ENCODE data around the gene NELFCD.
"Not testable (repeated sequence)": the region's sequence is repeated elsewhere in the genome, so short reads cannot be mapped to it uniquely, and the experiment has no call there.

The NELFCD gene

DNA sequence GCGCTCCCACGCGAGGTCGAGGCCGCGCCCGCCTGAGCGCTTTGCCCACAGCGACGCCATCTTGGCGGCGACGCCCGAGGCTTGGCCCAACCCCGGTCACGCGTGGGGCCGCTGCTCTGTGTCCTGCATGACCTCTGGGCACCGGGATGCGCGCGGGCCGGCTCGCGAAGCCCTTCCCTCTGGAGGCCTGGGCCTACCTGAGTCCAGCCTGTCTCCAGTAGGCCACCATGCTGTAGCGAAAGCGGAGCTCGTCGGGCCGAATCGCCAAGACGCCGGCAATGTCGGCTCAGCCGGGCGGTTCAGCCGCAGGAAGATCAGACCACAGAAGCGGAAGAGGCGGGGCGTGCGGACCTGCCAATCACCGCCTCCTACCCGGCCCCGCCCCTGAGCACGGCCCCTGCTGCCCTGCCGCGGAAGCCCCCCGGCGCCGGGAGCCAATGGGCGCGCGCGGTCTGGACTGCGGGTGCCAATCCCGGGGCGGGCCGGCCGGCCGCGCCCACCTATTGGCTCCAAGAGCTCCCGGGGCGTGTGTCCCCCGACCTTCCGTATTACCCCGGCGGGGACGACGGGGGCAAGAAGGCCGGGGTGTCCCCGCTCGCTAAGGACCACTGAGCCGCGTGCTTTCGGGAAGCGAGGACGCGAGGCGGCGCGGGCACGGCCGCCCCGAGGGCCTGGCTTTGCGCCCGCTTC is 51.1 kb downstream of the NELFCD start, which contains the start of gene ATP5F1E:
Gene ATP5F1E, minus strand, starts transcription at position 313 of the 690 bp plus-strand sequence. Its CDS starts 84 bp downstream, at position 229.
- Histone ChIP-seq H3K36me3 (ENCODE audit: control insufficient read depth in 5 of 5, insufficient read depth in 5 of 5, low read length in 5 of 5) (peaks cover 41 to 61% (median 47%) of the 10 kb centered on the region in 5 donors), H3K9ac (ENCODE audit: low read length in 5 of 5) (peak within 1 kb of the TSS; percentile 75 to 94 (median 90)), H3K27me3 (ENCODE audit: control insufficient read depth in 5 of 5, insufficient read depth in 4 of 5, low read length in 5 of 5) (no peaks in the 10 kb centered on the region), H3K9me3 (ENCODE audit: control insufficient read depth in 5 of 5, low read length in 5 of 5) (no peaks in the 10 kb centered on the region), H3K4me3 (ENCODE audit: low read depth in 1 of 5, low read length in 5 of 5) (peak within 1 kb of the TSS; percentile 68 to 92 (median 82)), H3K27ac (ENCODE audit: low read depth, low read length) (peak within 1 kb of the TSS; percentile 88), H3K4me1 (ENCODE audit: control insufficient read depth in 5 of 5, insufficient read depth in 5 of 5, low read length in 5 of 5) (peaks cover 4 to 52% (median 46%) of the 10 kb centered on the region in 5 donors)

DNA sequence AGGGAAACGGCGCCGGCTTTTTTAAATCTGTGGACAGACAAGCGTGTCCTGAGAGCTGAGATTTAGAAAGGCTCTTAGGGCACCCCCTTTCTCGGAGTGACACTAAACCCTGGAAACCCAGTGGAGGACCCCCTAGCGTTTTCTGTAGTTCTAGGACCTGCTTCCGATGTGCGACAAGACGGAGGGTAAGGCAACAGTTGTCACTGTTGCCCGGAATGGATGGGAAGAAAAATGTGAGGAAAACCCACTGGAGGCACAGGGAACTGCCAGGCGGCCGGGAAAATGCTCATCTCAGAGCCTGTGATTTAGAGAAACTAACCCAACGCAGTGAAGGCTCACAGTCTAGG is 51.6 kb downstream of the NELFCD start:
- Histone ChIP-seq H3K36me3 (ENCODE audit: control insufficient read depth in 5 of 5, insufficient read depth in 5 of 5, low read length in 5 of 5) (peaks cover 42 to 61% (median 49%) of the 10 kb centered on the region in 5 donors), H3K27ac (ENCODE audit: low read depth, low read length) (peak overlapping the region; percentile 88), H3K4me1 (ENCODE audit: control insufficient read depth in 5 of 5, insufficient read depth in 5 of 5, low read length in 5 of 5) (peaks cover 3 to 47% (median 43%) of the 10 kb centered on the region in 5 donors), H3K9me3 (ENCODE audit: control insufficient read depth in 5 of 5, low read length in 5 of 5) (no peaks in the 10 kb centered on the region), H3K27me3 (ENCODE audit: control insufficient read depth in 5 of 5, insufficient read depth in 4 of 5, low read length in 5 of 5) (no peaks in the 10 kb centered on the region), H3K4me3 (ENCODE audit: low read depth in 1 of 5, low read length in 5 of 5) (peak overlapping the region; percentile 68 to 92 (median 79)), H3K9ac (ENCODE audit: low read length in 5 of 5) (peak overlapping the region; percentile 75 to 94 (median 78))

DNA sequence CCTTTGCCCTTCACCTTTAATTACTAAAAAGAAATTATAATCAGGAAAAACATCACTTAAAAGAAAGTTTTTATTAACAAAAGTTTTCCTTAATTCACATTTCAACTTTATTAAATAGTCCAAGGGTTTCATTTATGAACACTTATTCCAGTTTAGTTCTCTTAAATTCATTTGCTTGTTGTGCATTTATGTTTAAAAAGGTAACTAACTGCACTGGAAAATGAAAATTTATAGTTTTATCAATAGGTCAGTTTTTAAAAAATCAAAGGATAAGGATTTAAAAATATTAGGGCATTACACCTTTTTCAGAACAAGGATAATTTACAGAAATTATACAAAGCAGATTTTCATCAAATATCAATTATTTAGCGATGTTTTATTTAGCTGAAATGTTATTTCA is 52.0 kb downstream of the NELFCD start:
- Histone ChIP-seq H3K4me3 (ENCODE audit: low read depth in 1 of 5, low read length in 5 of 5) (peak overlapping the region; percentile 68 to 92 (median 79)), H3K27me3 (ENCODE audit: control insufficient read depth in 5 of 5, insufficient read depth in 4 of 5, low read length in 5 of 5) (no peaks in the 10 kb centered on the region), H3K36me3 (ENCODE audit: control insufficient read depth in 5 of 5, insufficient read depth in 5 of 5, low read length in 5 of 5) (peaks cover 43 to 62% (median 51%) of the 10 kb centered on the region in 5 donors), H3K9me3 (ENCODE audit: control insufficient read depth in 5 of 5, low read length in 5 of 5) (no peaks in the 10 kb centered on the region), H3K27ac (ENCODE audit: low read depth, low read length) (peak overlapping the region; percentile 88), H3K9ac (ENCODE audit: low read length in 5 of 5) (peak overlapping the region in 3 of 5 donors; percentile 77 to 94 (median 78)), H3K4me1 (ENCODE audit: control insufficient read depth in 5 of 5, insufficient read depth in 5 of 5, low read length in 5 of 5) (peaks cover 3 to 42% (median 40%) of the 10 kb centered on the region in 5 donors)

DNA sequence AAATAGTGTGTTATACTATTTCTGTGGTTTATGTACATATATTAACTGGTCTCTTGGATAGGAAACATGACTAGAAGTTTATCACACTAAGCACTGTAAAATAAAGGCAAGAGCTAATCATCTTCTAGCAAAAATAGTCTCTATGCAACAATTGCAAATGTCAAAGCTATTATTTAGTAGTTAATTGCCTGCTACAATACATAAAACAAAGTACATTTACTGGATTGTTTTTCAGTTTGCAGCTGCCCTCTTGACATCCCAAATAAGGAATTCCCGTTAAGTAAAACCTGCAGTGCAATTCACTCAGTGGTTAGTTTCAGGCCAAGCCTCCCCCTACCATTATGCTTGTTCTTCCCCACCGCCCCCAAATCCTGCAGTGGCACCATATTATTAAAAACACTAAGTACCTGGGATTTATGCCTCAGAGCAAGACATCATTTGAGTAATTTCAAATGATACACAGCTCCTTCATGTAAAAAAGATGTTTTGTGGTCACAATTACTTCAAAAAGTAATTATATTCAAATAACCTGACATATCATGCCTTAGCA is 52.6 kb downstream of the NELFCD start:
- Histone ChIP-seq H3K27ac (ENCODE audit: low read depth, low read length) (no peak overlapping the region), H3K9me3 (ENCODE audit: control insufficient read depth in 5 of 5, low read length in 5 of 5) (no peaks in the 10 kb centered on the region), H3K36me3 (ENCODE audit: control insufficient read depth in 5 of 5, insufficient read depth in 5 of 5, low read length in 5 of 5) (peaks cover 42 to 56% (median 50%) of the 10 kb centered on the region in 5 donors), H3K27me3 (ENCODE audit: control insufficient read depth in 5 of 5, insufficient read depth in 4 of 5, low read length in 5 of 5) (no peaks in the 10 kb centered on the region), H3K9ac (ENCODE audit: low read length in 5 of 5) (no peak overlapping the region), H3K4me1 (ENCODE audit: control insufficient read depth in 5 of 5, insufficient read depth in 5 of 5, low read length in 5 of 5) (peaks cover 3 to 36% (median 34%) of the 10 kb centered on the region in 5 donors), H3K4me3 (ENCODE audit: low read depth in 1 of 5, low read length in 5 of 5) (no peak overlapping the region)

DNA sequence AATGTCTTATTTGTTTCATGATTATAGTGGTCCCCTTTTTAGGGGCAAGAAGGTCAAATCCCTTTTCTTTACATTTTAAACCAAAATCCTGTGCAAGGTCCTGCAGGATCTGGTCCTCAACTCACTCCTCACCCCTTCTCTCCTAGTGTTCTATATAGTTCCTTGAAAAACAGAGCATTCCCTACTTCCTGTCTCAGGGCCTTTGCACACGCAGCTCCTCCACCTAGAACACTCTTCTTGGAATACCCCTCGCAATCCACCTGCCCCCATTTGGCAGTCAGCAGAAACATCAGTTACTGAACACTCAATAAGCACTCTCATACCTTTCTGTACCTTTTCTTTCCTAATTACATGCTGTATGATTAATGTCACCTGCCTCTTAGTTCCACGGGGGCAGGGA is 54.3 kb downstream of the NELFCD start:
- no peak overlapping the region for H3K4me3 ChIP-seq (ENCODE audit: low read depth in 1 of 5, low read length in 5 of 5)
- peaks cover 3 to 26% (median 20%) of the 10 kb centered on the region in 5 donors for H3K4me1 ChIP-seq (ENCODE audit: control insufficient read depth in 5 of 5, insufficient read depth in 5 of 5, low read length in 5 of 5)

DNA sequence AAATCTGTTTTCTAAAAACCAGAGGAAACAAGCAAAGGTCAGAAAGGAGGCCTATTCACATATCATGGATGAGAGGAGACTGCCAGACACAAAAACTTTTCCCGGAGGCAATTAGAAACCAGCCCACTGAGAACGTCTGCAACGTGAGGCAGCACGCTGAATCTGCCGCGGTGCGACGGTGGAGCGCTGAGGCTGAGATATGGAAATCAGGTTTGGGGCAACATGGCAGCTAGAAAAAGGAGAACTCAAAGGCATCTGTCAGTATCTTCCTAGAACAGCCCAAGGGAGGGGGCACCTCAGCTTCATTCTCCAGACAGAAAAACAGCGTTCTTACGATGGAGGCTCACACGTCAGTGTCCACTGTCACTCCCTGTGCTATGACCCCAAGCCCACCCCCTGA is 56.3 kb downstream of the NELFCD start:
- no peaks in the 10 kb centered on the region for H3K27me3 ChIP-seq (ENCODE audit: control insufficient read depth in 5 of 5, insufficient read depth in 4 of 5, low read length in 5 of 5)
- H3K36me3 ChIP-seq (ENCODE audit: control insufficient read depth in 5 of 5, insufficient read depth in 5 of 5, low read length in 5 of 5), result peaks cover 29 to 48% (median 38%) of the 10 kb centered on the region in 5 donors
- H3K4me1 ChIP-seq (ENCODE audit: control insufficient read depth in 5 of 5, insufficient read depth in 5 of 5, low read length in 5 of 5), result peaks cover 0 to 30% (median 26%) of the 10 kb centered on the region in 5 donors
- H3K9ac ChIP-seq (ENCODE audit: low read length in 5 of 5), result no peak overlapping the region
- no peaks in the 10 kb centered on the region for H3K9me3 ChIP-seq (ENCODE audit: control insufficient read depth in 5 of 5, low read length in 5 of 5)
- no peak overlapping the region for H3K27ac ChIP-seq (ENCODE audit: low read depth, low read length)
- no peak overlapping the region for H3K4me3 ChIP-seq (ENCODE audit: low read depth in 1 of 5, low read length in 5 of 5)

More for the DNA sequence above, 54.3 kb downstream of the NELFCD start:
- Histone ChIP-seq H3K9me3 (ENCODE audit: control insufficient read depth in 5 of 5, low read length in 5 of 5) (no peaks in the 10 kb centered on the region), H3K27ac (ENCODE audit: low read depth, low read length) (no peak overlapping the region), H3K27me3 (ENCODE audit: control insufficient read depth in 5 of 5, insufficient read depth in 4 of 5, low read length in 5 of 5) (no peaks in the 10 kb centered on the region), H3K36me3 (ENCODE audit: control insufficient read depth in 5 of 5, insufficient read depth in 5 of 5, low read length in 5 of 5) (peaks cover 29 to 46% (median 38%) of the 10 kb centered on the region in 5 donors), H3K9ac (ENCODE audit: low read length in 5 of 5) (no peak overlapping the region)

DNA sequence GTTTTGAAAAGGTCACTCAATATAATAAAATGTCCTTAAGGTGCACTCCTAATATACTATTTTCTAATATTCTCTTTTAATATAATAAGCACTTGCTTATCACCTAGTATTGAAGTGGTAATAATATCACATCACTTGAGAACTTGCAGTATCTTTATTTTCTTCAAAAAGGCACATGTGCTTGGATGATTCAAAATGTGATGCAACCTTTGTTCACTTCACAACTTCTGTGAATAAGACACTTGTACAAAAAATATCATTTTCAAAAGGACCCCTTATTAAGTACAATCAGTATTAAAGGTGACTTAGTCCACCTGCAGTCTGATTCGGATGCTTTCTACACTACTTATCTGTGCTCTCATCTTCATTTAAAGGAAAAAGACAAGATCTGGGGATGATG is 58.2 kb downstream of the NELFCD start:
- H3K4me1 ChIP-seq (ENCODE audit: control insufficient read depth in 5 of 5, insufficient read depth in 5 of 5, low read length in 5 of 5), result peaks cover 0 to 34% (median 28%) of the 10 kb centered on the region in 5 donors
- peaks cover 29 to 43% (median 33%) of the 10 kb centered on the region in 5 donors for H3K36me3 ChIP-seq (ENCODE audit: control insufficient read depth in 5 of 5, insufficient read depth in 5 of 5, low read length in 5 of 5)

DNA sequence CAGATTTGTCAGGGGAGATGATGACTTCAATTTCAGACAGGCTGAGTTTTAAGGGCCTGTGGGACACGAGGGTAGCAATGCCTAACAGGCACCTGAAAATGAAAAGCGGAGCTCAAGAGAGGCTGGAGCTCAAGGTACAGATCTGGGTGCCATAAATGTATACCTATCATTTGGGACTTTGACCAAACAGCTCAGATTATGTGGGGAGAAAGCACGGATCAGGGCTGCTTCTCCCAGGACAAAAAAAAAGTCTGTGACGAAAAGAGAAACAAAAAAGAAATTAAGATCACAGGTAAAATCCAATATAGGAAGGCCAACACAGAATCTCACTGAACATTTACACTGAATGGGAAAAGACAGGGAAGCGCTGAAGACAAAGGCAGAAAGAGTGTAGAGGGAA is 59.6 kb downstream of the NELFCD start:
- H3K9me3 ChIP-seq (ENCODE audit: control insufficient read depth in 5 of 5, low read length in 5 of 5), result no peaks in the 10 kb centered on the region
- H3K27me3 ChIP-seq (ENCODE audit: control insufficient read depth in 5 of 5, insufficient read depth in 4 of 5, low read length in 5 of 5), result no peaks in the 10 kb centered on the region
- H3K4me3 ChIP-seq (ENCODE audit: low read depth in 1 of 5, low read length in 5 of 5), result no peak overlapping the region
- H3K36me3 ChIP-seq (ENCODE audit: control insufficient read depth in 5 of 5, insufficient read depth in 5 of 5, low read length in 5 of 5), result peaks cover 20 to 33% (median 24%) of the 10 kb centered on the region in 5 donors
- H3K27ac ChIP-seq (ENCODE audit: low read depth, low read length), result no peak overlapping the region
- peaks cover 0 to 34% (median 28%) of the 10 kb centered on the region in 5 donors for H3K4me1 ChIP-seq (ENCODE audit: control insufficient read depth in 5 of 5, insufficient read depth in 5 of 5, low read length in 5 of 5)
- H3K9ac ChIP-seq (ENCODE audit: low read length in 5 of 5), result no peak overlapping the region

More for the DNA sequence above, 58.2 kb downstream of the NELFCD start:
- Histone ChIP-seq H3K4me3 (ENCODE audit: low read depth in 1 of 5, low read length in 5 of 5) (no peak overlapping the region), H3K9ac (ENCODE audit: low read length in 5 of 5) (peak overlapping the region in 1 of 5 donors; percentile 49), H3K27ac (ENCODE audit: low read depth, low read length) (no peak overlapping the region), H3K27me3 (ENCODE audit: control insufficient read depth in 5 of 5, insufficient read depth in 4 of 5, low read length in 5 of 5) (no peaks in the 10 kb centered on the region), H3K9me3 (ENCODE audit: control insufficient read depth in 5 of 5, low read length in 5 of 5) (no peaks in the 10 kb centered on the region)

DNA sequence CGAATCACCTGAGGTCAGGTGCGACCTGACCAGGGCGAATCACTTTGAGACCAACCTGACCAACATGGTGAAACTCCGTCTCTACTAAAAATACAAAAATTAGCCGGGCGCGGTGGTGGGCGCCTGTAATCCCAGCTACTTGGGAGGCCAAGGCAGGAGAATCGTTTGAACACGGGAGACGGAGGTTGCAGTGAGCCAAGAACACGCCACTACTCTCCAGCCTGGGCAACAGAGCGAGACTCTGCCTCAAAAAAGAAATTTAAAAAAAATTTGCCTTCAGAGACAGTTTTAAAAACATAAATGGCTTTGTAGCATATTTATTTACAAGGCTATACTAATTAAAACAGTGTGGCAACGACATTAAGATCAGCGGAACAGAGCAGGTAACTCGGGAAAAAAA is 60.4 kb downstream of the NELFCD start:
- H3K27ac ChIP-seq (ENCODE audit: low read depth, low read length), result peak overlapping the region; percentile 82
- H3K27me3 ChIP-seq (ENCODE audit: control insufficient read depth in 5 of 5, insufficient read depth in 4 of 5, low read length in 5 of 5); H3K9me3 ChIP-seq (ENCODE audit: control insufficient read depth in 5 of 5, low read length in 5 of 5): not testable (repeated sequence)
- peaks cover 0 to 34% (median 28%) of the 10 kb centered on the region in 5 donors for H3K4me1 ChIP-seq (ENCODE audit: control insufficient read depth in 5 of 5, insufficient read depth in 5 of 5, low read length in 5 of 5)
- peak overlapping the region; percentile 78 to 88 (median 79) for H3K4me3 ChIP-seq (ENCODE audit: low read depth in 1 of 5, low read length in 5 of 5)
- H3K36me3 ChIP-seq (ENCODE audit: control insufficient read depth in 5 of 5, insufficient read depth in 5 of 5, low read length in 5 of 5), result peaks cover 12 to 25% (median 16%) of the 10 kb centered on the region in 5 donors
- H3K9ac ChIP-seq (ENCODE audit: low read length in 5 of 5), result peak overlapping the region in 4 of 5 donors; percentile 44 to 88 (median 83)
